ENCODE results near the gene BTN1A1. TPM values are rescaled to one million over a fixed set of nuclear protein-coding genes. Genes with fewer than 3 reads are reported as not detected.

The BTN1A1 gene
- 0.04 TPM in 1 of 2 replicates, not detected in the other for polyA plus RNA-seq (2011; rRNA removed)
- not detected in 2 replicates for polyA minus RNA-seq (2011; rRNA and poly(A)+ RNA removed)

- H3K9me3 ChIP-seq (ENCODE audit: control insufficient read depth, insufficient read depth, low read length) = peaks cover 4% of the 10 kb centered on the region; the same call in 1 of the 2 replicates
- POLR2A ChIA-PET = no interaction called here
- H3K27me3 ChIP-seq (ENCODE audit: control insufficient read depth, insufficient read depth, low read length) = peaks cover 42% of the 10 kb centered on the region
- TF ChIP-seq CTCF (IDR thresholded peaks at IDR 0.05; ENCODE audit: low read depth, low read length) = no peak
- CTCF ChIA-PET = no interaction called here
- no peak within 1 kb of the TSS for H3K27ac ChIP-seq (ENCODE audit: low read depth, low read length)
- no peak for DNase-seq (ENCODE audit: low read depth, low spot score)
- no peak within 1 kb of the TSS for H3K4me3 ChIP-seq (ENCODE audit: low read depth, low read length)
These were observed at the start of gene BTN1A1 for GRCh38 chr6:26500102-26500501. Gene BTN1A1, plus strand, starts transcription at chr6:26500303. Its CDS starts 984 bp downstream, at chr6:26501287.

- Histone ChIP-seq H3K9me3 (ENCODE audit: control insufficient read depth, insufficient read depth, low read length) (no peaks in the 10 kb centered on the region), H3K27me3 (ENCODE audit: control insufficient read depth, insufficient read depth, low read length) (no peaks in the 10 kb centered on the region), H3K4me3 (ENCODE audit: low read depth, low read length) (no peak overlapping the region), H3K27ac (ENCODE audit: low read depth, low read length) (no peak overlapping the region)
- TF ChIP-seq CTCF (IDR thresholded peaks at IDR 0.05; ENCODE audit: low read depth, low read length) = no peak
- ChIA-PET POLR2A (no interaction called here), CTCF (no interaction called here)
- no peak for DNase-seq (ENCODE audit: low read depth, low spot score)
These were observed 47.4 kb upstream of the BTN1A1 start for GRCh38 chr6:26452631-26453235.

GRCh38 chr6:26454631-26455030 is 45.5 kb upstream of the BTN1A1 start:
- POLR2A ChIA-PET = no interaction called here

GRCh38 chr6:26455357-26455970 is 44.6 kb upstream of the BTN1A1 start:
- CTCF ChIA-PET = interaction anchor here (1.5 kb wide), 1 partner anchor 114 kb away, joined by 6 read pairs; no protein-coding TSS in a partner anchor
- POLR2A ChIA-PET = interaction anchor here (0.8 kb wide), 1 partner anchor 73 kb away, joined by 3 read pairs; the partner anchor contains the start of gene BTN2A2

More at GRCh38 chr6:26454631-26455030, 45.5 kb upstream of the BTN1A1 start:
- no peaks in the 10 kb centered on the region for H3K27me3 ChIP-seq (ENCODE audit: control insufficient read depth, insufficient read depth, low read length)
- no peak for TF ChIP-seq CTCF (IDR thresholded peaks at IDR 0.05; ENCODE audit: low read depth, low read length)
- H3K9me3 ChIP-seq (ENCODE audit: control insufficient read depth, insufficient read depth, low read length) = no peaks in the 10 kb centered on the region; the same call in 1 of the 2 replicates
- DNase-seq (ENCODE audit: low read depth, low spot score) = no peak
- CTCF ChIA-PET = no interaction called here
- H3K27ac ChIP-seq (ENCODE audit: low read depth, low read length) = no peak overlapping the region
- H3K4me3 ChIP-seq (ENCODE audit: low read depth, low read length) = no peak overlapping the region

More at GRCh38 chr6:26455357-26455970, 44.6 kb upstream of the BTN1A1 start:
- TF ChIP-seq CTCF (IDR thresholded peaks at IDR 0.05; ENCODE audit: low read depth, low read length) = no peak
- no peak overlapping the region for H3K4me3 ChIP-seq (ENCODE audit: low read depth, low read length)
- DNase-seq (ENCODE audit: low read depth, low spot score) = no peak
- no peaks in the 10 kb centered on the region for H3K27me3 ChIP-seq (ENCODE audit: control insufficient read depth, insufficient read depth, low read length)
- H3K27ac ChIP-seq (ENCODE audit: low read depth, low read length) = no peak overlapping the region
- no peaks in the 10 kb centered on the region; the same call in 1 of the 2 replicates for H3K9me3 ChIP-seq (ENCODE audit: control insufficient read depth, insufficient read depth, low read length)

Measured in AG04450 (cell line).